ENCODE results near the gene POLR3E. TPM values are rescaled to one million over a fixed set of nuclear protein-coding genes. Genes with fewer than 3 reads are reported as not detected.

Gene POLR3E
- total and polyA plus RNA-seq, 2 donors (not counting 1 experiment from before 2014, with no cell fraction given), result 97.1 to 98.4 TPM

DNA sequence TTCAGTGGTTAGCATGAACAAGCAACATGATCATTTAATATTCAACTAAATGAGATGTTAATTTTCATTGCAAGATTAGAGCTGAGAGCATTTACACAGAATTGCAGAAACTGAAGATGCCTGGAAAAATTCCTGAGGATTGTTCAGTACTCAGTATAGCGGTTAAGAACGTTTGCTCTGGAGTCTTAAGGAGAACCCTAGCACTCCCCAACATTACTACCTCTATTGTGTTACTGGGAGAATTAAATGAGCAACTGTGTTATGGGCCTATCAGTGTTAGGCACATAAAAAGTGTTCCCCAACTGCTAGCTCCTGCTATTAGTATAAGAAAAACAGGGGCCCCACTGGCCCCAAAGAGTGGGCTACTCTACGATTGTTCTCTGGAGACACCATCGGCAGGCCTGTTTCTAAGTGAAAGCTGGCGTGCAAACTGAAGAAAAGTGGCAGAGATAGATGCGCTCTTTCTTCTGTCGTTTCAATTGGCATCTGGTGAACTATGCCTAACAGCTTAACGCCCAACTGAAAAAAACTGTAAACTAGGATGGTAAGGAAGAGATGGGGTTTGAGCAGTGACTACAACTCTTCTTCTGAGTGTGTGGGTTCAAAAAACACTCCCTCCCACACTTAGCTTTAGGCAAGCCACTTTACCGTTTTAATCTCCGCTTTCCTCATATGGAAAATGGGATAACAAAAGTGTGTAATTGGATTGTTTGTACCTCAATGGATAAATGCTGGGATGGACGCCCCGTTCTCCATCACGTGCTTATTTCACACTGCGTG lies 75.9 kb downstream of the POLR3E start:
- H3K27me3 Mint-ChIP-seq, result no peaks in the 10 kb centered on the region
- Histone ChIP-seq H3K27ac (ENCODE audit: low read length in 2 of 2) (no peak overlapping the region), H3K4me1 (ENCODE audit: control insufficient read depth in 2 of 2, insufficient read depth in 2 of 2, low read length in 2 of 2) (peaks cover 14 to 16% of the 10 kb centered on the region in 2 donors), H3K27me3 (replicated peaks in 1 of 4; ENCODE audit: control extremely low read depth in 1 of 4, control insufficient read depth in 3 of 4, insufficient read depth in 4 of 4, low read length in 3 of 4) (no peaks in the 10 kb centered on the region), H3K79me2 (ENCODE audit: control insufficient read depth, insufficient read depth, low read length) (peaks cover 21% of the 10 kb centered on the region), H3K36me3 (replicated peaks in 1 of 2; ENCODE audit: control extremely low read depth in 1 of 2, control insufficient read depth in 1 of 2, extremely low read depth in 1 of 2, insufficient read depth in 2 of 2, low read length in 1 of 2) (no peaks in the 10 kb centered on the region), H2AFZ (ENCODE audit: insufficient read depth, low read depth, low read length, poor library complexity, severe bottlenecking) (peak overlapping the region; percentile 89), H3K9ac (ENCODE audit: low read length) (peak overlapping the region; percentile 82), H4K20me1 (ENCODE audit: control insufficient read depth, insufficient read depth, low read length, poor library complexity, severe bottlenecking) (no peaks in the 10 kb centered on the region), H3K4me3 (ENCODE audit: control extremely low read depth in 1 of 5, extremely low read depth in 1 of 5, insufficient read depth in 1 of 5, low read depth in 2 of 5, low read length in 4 of 5) (peak overlapping the region; percentile 8 to 92 (median 80)), H3K9me3 (ENCODE audit: control extremely low read depth in 1 of 3, control insufficient read depth in 2 of 3, insufficient read depth in 1 of 3, low read length in 2 of 3) (no peaks in the 10 kb centered on the region), H3K4me2 (replicated peaks; ENCODE audit: low read depth, low read length, poor library complexity, severe bottlenecking) (peak overlapping the region; percentile 91)
- POLR2A ChIA-PET, result interaction anchor here (0.5 to 0.6 kb wide), 2 partner anchors 10 to 30 kb away, joined by 3 to 5 read pairs; no protein-coding TSS in a partner anchor
- H3K9me3 Mint-ChIP-seq (ENCODE audit: insufficient read depth), result no peaks in the 10 kb centered on the region
- CTCF ChIA-PET, result interaction anchor here (1.0 to 1.3 kb wide), 2 partner anchors 12 to 55 kb away, joined by 3 read pairs; no protein-coding TSS in a partner anchor
- peak overlapping the region; percentile 98 for H3K4me3 Mint-ChIP-seq
- intact Hi-C loops (cut with micrococcal nuclease), result loop anchor here (5.0 kb wide), 1 partner anchor 1216 kb away; the partner anchor contains the start of gene LDAF1
- peak overlapping the region; percentile 71 for H3K27ac Mint-ChIP-seq
- WGBS (ENCODE audit: insufficient coverage), result 80% methylated on average over 2 of the region's 14 CpGs
- DNase-seq, result no peak
- no peak for TF ChIP-seq EZH2 (IDR thresholded peaks at IDR 0.05; ENCODE audit: borderline replicate concordance, insufficient read depth, low read depth, low read length, poor library complexity, severe bottlenecking)
- TF ChIP-seq, protein P1, sequence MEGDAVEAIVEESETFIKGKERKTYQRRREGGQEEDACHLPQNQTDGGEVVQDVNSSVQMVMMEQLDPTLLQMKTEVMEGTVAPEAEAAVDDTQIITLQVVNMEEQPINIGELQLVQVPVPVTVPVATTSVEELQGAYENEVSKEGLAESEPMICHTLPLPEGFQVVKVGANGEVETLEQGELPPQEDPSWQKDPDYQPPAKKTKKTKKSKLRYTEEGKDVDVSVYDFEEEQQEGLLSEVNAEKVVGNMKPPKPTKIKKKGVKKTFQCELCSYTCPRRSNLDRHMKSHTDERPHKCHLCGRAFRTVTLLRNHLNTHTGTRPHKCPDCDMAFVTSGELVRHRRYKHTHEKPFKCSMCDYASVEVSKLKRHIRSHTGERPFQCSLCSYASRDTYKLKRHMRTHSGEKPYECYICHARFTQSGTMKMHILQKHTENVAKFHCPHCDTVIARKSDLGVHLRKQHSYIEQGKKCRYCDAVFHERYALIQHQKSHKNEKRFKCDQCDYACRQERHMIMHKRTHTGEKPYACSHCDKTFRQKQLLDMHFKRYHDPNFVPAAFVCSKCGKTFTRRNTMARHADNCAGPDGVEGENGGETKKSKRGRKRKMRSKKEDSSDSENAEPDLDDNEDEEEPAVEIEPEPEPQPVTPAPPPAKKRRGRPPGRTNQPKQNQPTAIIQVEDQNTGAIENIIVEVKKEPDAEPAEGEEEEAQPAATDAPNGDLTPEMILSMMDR (IDR thresholded peaks at IDR 0.05), result no peak
- ATAC-seq (ENCODE audit: low read depth), result no peak
- peaks cover 23% of the 10 kb centered on the region for H3K4me1 Mint-ChIP-seq

Measured in B cell (primary cell).